Activated naive CD4-positive, alpha-beta T cell treated with anti-CD3 and anti-CD28 coated beads, Interleukin-2, amount 50 U/mL, for 16 hours (primary cell): ENCODE measurements around the gene MTMR11.
A peak's percentile ranks its signal among the peaks of the same experiment; 100 is the strongest.
"Not testable (repeated sequence)": the region's sequence is repeated elsewhere in the genome, so short reads cannot be mapped to it uniquely, and the experiment has no call there.

ENCODE experiments used
- DNase-seq: peaks from one replicate; pipeline ENCODE4 v3.0.0-alpha.2; 2020

Gene MTMR11

GRCh38 chr1:149899460-149900284 is 37.0 kb downstream of the MTMR11 start, which contains the start of gene BOLA1:
TSS of gene BOLA1 (plus strand) at chr1:149899568. CDS start at chr1:149900060, 492 bp downstream.
- DNase-seq = peak; percentile 82

GRCh38 chr1:149896575-149896974 is 40.1 kb downstream of the MTMR11 start:
- DNase-seq = no peak

- DNase-seq = no peak
Observed at GRCh38 chr1:149888999-149889289, 47.7 kb downstream of the MTMR11 start.

- DNase-seq = peak; percentile 69
Observed at GRCh38 chr1:149888247-149888998, 48.3 kb downstream of the MTMR11 start.

DNA sequence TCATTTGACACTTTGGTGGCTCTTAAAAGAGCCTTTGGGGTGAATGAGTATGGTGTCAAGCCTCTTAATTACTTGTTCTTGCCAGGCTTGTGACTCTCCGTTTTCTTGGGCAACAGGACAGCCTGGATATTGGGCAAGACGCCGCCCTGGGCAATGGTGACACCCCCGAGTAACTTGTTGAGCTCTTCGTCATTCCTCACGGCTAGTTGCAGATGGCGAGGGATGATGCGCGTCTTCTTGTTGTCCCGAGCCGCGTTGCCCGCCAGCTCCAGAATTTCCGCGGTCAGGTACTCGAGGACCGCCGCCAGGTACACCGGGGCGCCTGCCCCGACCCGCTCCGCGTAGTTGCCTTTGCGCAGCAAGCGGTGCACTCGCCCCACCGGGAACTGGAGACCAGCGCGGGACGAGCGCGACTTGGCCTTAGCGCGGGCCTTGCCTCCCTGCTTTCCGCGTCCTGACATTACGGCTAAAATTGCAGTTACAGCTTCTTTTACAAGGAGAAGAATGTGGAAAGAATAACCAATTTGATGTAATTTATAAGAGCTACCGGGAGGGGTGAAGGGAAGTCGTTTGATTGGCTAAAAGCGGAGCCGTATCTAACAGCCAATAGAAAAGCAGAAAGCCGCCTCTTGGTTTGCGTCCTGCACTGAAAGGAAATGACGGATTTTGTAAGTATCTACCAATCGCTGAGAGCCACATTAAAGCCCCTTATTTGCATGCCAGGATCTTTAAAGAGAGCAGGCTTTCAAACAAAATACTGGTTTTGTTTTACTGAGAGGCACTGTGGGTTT is 49.0 kb downstream of the MTMR11 start:
- DNase-seq = peak; percentile 66

DNA sequence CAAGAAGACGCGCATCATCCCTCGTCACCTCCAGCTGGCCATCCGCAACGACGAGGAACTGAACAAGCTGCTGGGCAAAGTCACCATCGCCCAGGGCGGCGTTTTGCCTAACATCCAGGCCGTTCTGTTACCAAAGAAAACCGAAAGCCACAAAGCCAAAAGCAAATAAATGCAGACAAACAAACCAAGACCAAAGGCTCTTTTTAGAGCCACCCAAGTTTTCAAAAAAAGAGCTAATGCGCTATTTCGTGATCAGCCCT is 49.6 kb downstream of the MTMR11 start:
- not testable (repeated sequence) for DNase-seq

DNA sequence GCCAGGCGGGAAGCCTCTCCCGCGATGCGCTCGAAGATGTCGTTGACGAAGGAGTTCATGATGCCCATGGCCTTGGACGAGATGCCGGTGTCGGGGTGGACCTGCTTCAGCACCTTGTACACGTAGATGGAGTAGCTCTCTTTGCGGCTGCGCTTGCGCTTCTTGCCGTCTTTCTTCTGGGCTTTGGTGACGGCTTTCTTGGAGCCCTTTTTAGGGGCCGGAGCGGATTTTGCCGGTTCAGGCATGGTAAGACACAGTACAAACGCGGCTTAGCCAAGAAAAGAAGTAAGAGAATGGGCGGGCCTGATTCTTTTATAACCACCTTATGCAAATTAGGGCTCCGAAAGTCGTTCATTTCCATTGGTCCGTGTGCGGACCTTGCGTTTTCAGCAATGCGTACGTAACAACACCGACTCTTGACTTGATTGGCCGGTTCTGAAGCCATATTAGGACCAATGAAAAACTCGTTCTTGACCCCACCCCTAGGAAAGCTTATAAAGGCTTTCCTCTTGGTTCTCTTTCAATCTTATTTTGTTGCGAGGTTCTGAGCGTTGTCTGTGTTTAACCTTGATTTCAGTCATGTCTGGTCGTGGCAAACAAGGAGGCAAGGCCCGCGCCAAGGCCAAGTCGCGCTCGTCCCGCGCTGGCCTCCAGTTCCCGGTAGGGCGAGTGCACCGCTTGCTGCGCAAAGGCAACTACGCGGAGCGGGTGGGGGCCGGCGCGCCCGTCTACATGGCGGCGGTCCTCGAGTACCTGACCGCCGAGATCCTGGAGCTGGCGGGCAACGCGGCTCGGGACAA is 50.1 kb downstream of the MTMR11 start:
- peak; percentile 76 for DNase-seq

- not testable (repeated sequence) for DNase-seq
Observed at GRCh38 chr1:149886121-149886395, 50.6 kb downstream of the MTMR11 start.

DNA sequence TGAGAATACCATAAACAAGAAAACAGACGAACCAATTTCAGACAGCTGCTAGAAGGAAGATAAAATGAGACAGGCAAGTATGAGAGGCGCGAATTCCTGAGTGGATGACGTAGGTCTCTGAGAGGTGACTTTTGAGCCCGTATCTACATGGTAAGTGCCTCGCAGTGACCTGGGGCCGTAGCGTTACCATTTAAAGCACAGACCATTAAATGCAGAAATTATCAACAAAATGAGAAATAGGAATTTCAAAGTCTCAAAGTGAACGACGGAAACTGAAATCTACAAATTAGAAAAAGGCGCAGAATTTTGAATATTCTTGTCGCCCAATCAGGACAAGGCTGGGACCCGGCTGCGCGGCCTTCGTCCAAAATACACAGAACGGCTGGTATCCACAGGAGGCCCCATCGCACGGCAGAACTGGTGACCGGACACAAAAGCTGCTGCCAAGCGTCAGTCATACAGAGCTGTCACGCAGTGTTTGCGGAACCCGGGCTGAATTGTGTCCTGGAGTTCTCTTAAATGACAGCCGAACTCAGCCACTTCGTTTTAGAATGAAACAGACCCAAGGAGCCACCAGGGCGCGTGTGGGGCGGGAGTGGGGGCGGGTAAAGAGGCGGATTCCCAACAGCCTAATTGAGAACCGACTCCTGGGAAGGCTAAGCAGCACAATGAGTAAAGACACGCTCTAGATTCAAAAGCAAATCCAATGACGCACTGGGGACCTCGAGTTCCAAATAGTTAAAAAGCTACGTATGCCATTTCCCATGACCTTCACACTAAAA is 51.1 kb downstream of the MTMR11 start:
- DNase-seq = peak; percentile 60

DNA sequence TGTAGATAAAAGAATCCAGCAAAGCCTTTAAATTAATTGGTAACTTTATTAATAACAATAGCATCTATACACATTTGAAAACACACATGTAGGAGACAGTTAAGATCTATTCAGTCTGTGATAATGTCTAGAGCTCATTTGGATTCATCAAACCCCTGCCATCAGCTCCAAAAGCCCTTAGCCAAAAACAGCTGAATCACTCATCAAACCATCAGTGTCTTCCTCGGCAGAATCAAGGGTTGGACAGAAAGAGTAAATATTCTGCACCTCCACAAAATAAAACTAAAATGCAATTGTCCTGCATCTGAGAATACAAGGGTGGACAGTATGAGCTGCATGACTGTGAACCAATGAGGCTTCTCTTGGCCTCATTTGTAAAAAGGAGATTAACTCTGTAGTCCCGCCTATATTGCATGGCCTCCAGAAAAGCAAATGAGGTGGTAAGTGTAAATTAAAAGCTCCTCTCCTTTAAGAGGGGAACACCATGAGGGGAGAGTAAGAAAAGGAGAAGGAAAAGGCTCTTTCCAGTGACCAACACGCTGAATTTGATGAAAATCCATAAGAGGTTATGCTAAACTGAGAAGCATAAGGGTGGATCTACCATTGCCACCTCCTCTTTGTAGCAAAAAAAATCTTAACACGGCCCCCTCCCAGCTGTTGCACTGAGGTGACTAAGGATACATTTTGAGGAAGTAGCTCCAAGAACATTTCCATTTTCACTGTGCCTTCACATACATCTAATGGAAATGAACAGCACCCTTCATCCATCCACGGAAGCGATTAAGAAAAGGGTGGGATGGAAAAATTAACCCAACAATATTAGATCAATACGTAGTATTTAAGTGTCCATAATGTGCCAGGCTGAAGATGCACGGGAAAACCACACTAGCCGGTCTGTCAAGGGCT is 52.0 kb downstream of the MTMR11 start:
- no peak for DNase-seq

GRCh38 chr1:149883598-149884247 is 53.0 kb downstream of the MTMR11 start:
- no peak for DNase-seq

GRCh38 chr1:149881876-149882275 is 54.8 kb downstream of the MTMR11 start:
- no peak for DNase-seq

DNA sequence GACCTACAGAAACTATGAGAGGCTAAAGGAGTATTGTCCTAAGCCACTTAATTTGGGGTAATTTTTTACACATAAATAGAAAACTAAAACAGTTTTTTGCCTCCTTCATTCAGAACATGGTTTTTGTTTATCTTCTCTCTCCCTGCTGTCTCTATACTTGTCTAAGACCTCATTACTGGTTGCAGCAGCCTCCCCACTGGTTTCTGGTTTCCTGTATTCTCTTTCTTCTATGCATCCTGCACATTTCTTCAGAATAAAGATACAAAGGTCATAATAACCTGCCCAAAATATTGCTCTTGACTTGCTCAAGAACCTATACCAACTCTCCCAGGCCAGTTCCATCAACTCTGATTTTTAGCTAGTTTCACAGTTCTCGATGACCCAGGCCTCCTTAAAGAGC is 57.1 kb downstream of the MTMR11 start:
- no peak for DNase-seq
